Loucy (cell line): Measurements from ENCODE around the gene SEMA4C.

Source experiments
- H2AFZ ChIP-seq: fragments of 200-600 bp; sonication (generic); 2 replicates; pipeline ENCODE4 v1.6.0; 2016; ENCODE audit warnings: antibody characterized with exemption, mild to moderate bottlenecking, low read length, moderate library complexity
- H3F3A ChIP-seq: fragments of 200-600 bp; 2 replicates; pipeline ENCODE4 v1.6.0; 2016; ENCODE audit warnings: antibody characterized with exemption, low read depth, mild to moderate bottlenecking
- H3K27me3 ChIP-seq: fragments of 200-600 bp; sonication (generic); 2 replicates; pipeline ENCODE4 v1.6.1; 2014; ENCODE audit warnings: low read length, mild to moderate bottlenecking; ENCODE audit not compliant: insufficient read depth, poor library complexity, severe bottlenecking
- H3K36me3 ChIP-seq: fragments of 200-600 bp; sonication (generic); 2 replicates; pipeline ENCODE4 v1.6.1; 2016; ENCODE audit warnings: low read length; ENCODE audit not compliant: insufficient read depth
- H3K4me1 ChIP-seq: fragments of 200-600 bp; sonication (generic); 2 replicates; pipeline ENCODE4 v1.5.1; 2014; ENCODE audit warnings: low read length, mild to moderate bottlenecking; ENCODE audit not compliant: insufficient read depth, poor library complexity, severe bottlenecking
- H3K4me2 ChIP-seq: fragments of 200-600 bp; sonication (generic); 2 replicates; pipeline ENCODE4 v1.6.0; 2014; ENCODE audit warnings: antibody characterized with exemption, low read length, low read depth, mild to moderate bottlenecking; ENCODE audit not compliant: poor library complexity, severe bottlenecking
- H3K4me3 ChIP-seq: fragments of 200-600 bp; sonication (generic); 2 replicates; pipeline ENCODE4 v1.5.1; 2014; ENCODE audit warnings: low read length, mild to moderate bottlenecking, mixed read lengths; ENCODE audit not compliant: poor library complexity, severe bottlenecking
- H3K79me2 ChIP-seq: fragments of 200-600 bp; sonication (generic); 2 replicates; pipeline ENCODE4 v1.6.1; 2014; ENCODE audit warnings: low read length; ENCODE audit not compliant: insufficient read depth
- H3K9ac ChIP-seq: fragments of 200-600 bp; sonication (generic); 2 replicates; pipeline ENCODE4 v1.6.0; 2014; ENCODE audit warnings: mild to moderate bottlenecking, low read depth, low read length, moderate library complexity; ENCODE audit not compliant: poor library complexity, severe bottlenecking
- H3K9me2 ChIP-seq: fragments of 200-600 bp; sonication (generic); replicated peaks from 2 replicates; pipeline ENCODE4 v1.6.1; 2016; ENCODE audit warnings: low read depth, low read length, mixed read lengths
- H3K9me3 ChIP-seq: fragments of 200-600 bp; sonication (generic); 2 replicates; pipeline ENCODE4 v1.6.1; 2014; ENCODE audit warnings: mild to moderate bottlenecking, antibody characterized with exemption, low read length, low read depth; ENCODE audit not compliant: insufficient read depth
- H4K20me1 ChIP-seq: fragments of 200-600 bp; sonication (generic); 2 replicates; pipeline ENCODE4 v1.6.0; 2014; ENCODE audit warnings: antibody characterized with exemption, low read length, mild to moderate bottlenecking; ENCODE audit not compliant: insufficient read depth, poor library complexity, severe bottlenecking
- EZH2phosphoT487 ChIP-seq: fragments of 200-600 bp; IDR thresholded peaks from 2 replicates; pipeline ENCODE4 v1.6.1; 2018; ENCODE audit warnings: antibody characterized with exemption, mild to moderate bottlenecking, moderate library complexity, borderline replicate concordance
- TF ChIP-seq, protein P1 (sequence below): fragments of 200-600 bp; sonication (generic); conservative IDR thresholded peaks from 2 replicates; pipeline ENCODE4 v1.5.1; 2014; ENCODE audit warnings: mild to moderate bottlenecking, antibody characterized with exemption, low read length

Gene SEMA4C

DNA sequence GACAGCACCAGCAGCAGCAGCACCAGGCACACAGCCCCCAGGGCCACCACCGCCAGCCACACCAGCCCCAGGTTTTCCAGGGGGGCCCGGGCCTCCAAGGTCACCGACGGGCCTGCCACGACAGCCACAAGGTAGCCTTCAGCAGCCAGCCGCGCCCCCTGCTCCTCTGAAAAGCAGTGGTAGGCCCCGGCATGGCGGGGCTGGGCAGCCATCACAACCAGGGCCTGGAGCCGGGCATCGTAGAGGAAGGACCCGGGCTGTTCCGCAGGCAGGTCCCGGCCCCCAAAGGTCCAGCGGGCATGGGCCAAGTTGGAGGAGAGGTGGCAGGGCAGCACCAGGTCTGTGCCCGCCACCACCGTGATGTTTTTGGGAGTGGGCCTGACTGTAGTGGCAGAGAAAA is 8.8 kb downstream of the SEMA4C start:
- no peak for TF ChIP-seq EZH2phosphoT487
- TF ChIP-seq, protein P1, sequence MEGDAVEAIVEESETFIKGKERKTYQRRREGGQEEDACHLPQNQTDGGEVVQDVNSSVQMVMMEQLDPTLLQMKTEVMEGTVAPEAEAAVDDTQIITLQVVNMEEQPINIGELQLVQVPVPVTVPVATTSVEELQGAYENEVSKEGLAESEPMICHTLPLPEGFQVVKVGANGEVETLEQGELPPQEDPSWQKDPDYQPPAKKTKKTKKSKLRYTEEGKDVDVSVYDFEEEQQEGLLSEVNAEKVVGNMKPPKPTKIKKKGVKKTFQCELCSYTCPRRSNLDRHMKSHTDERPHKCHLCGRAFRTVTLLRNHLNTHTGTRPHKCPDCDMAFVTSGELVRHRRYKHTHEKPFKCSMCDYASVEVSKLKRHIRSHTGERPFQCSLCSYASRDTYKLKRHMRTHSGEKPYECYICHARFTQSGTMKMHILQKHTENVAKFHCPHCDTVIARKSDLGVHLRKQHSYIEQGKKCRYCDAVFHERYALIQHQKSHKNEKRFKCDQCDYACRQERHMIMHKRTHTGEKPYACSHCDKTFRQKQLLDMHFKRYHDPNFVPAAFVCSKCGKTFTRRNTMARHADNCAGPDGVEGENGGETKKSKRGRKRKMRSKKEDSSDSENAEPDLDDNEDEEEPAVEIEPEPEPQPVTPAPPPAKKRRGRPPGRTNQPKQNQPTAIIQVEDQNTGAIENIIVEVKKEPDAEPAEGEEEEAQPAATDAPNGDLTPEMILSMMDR = no peak
- H3K36me3 ChIP-seq = peaks cover 44% of the 10 kb centered on the region; the same call in 1 of the 2 replicates
- peaks cover 21% of the 10 kb centered on the region for H3K4me1 ChIP-seq

DNA sequence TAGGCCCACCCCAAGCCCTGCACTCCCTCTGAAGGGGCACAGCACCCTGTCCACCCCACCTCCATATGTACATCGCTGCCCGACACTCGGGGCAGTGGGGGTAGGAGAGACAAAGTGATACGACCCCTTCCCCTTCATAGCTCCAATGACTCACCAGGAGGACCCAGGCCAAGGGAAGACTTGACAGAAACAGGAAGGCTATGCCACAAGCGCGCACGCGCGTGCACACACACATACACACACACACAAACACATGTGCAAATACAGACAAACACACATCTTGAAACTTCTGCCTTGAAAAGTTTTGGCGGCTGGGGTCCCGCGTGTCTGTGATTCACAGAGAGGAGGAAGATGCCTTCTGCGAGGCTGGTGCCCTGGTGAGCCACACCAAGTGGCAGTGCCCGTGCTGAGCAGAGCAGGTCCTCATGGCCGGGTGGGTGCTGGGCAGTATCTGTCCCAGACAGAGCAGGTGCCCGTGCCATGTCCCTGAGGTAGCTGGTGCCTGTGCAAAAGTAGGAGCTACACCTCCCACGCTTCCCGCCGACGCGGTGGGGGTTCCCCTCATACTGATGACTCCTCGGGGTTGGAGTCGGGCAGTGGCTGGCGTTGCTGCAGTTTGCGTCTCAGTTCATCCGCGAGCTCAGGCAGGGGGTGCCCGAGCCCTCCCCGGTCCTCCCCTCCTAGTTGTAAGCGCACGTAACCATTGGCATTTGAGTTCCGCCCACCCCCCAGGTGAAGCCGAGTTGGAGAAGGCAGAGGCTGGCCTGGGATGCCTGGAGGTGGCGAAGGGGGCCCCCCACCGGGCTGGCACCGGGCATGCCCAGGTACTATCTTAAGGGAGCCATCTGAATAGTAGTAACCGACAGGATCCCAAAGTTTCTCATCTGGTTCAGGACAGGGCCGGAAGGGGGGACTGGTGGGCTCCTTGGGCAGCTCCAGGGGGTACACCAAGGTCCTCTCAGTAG is 9.5 kb downstream of the SEMA4C start:
- Histone ChIP-seq H3K4me3 (no peak overlapping the region), H3K4me1 (peaks cover 23% of the 10 kb centered on the region), H3K27me3 (no peaks in the 10 kb centered on the region), H3K79me2 (peaks cover 33% of the 10 kb centered on the region), H3K9me3 (no peaks in the 10 kb centered on the region), H3K4me2 (no peak overlapping the region), H3F3A (no peaks in the 10 kb centered on the region), H3K36me3 (peaks cover 38% of the 10 kb centered on the region; the same call in 1 of the 2 replicates), H3K9me2 (no peaks in the 10 kb centered on the region), H4K20me1 (peaks cover 21% of the 10 kb centered on the region), H3K9ac (no peak overlapping the region), H2AFZ (no peak overlapping the region)
- TF ChIP-seq, protein P1 = no peak
- no peak for TF ChIP-seq EZH2phosphoT487

More for the DNA sequence above, 8.8 kb downstream of the SEMA4C start:
- no peaks in the 10 kb centered on the region for H3K9me2 ChIP-seq
- H3K9me3 ChIP-seq = no peaks in the 10 kb centered on the region
- H4K20me1 ChIP-seq = peaks cover 28% of the 10 kb centered on the region
- H3K79me2 ChIP-seq = peaks cover 35% of the 10 kb centered on the region
- H2AFZ ChIP-seq = no peak overlapping the region
- H3K9ac ChIP-seq = no peak overlapping the region
- H3K4me3 ChIP-seq = no peak overlapping the region
- H3K27me3 ChIP-seq = no peaks in the 10 kb centered on the region
- no peak overlapping the region for H3K4me2 ChIP-seq
- no peaks in the 10 kb centered on the region for H3F3A ChIP-seq

DNA sequence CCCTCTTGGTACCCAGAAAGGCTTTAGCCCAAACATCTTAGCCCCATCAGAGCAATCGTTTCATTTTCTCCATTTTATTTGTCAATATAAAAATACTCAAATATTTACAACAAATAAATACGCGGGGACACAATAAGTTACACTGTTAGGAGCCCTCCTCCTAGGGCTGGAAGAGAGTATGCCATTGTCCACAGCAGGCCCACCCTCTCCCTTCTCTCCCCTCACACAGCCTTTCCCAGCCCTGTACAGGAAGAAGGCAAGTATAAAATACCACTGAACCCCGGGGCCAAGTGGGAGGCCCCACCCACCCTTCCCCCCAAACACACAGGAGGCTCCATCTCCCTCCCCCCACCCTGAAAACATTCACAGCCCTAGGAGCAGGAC is 10.2 kb downstream of the SEMA4C start:
- no peaks in the 10 kb centered on the region for H3K9me3 ChIP-seq
- peaks cover 33% of the 10 kb centered on the region for H3K79me2 ChIP-seq
- H3K36me3 ChIP-seq = peaks cover 32% of the 10 kb centered on the region; the same call in 1 of the 2 replicates
- H2AFZ ChIP-seq = no peak overlapping the region
- H3K27me3 ChIP-seq = no peaks in the 10 kb centered on the region
- H3K4me3 ChIP-seq = no peak overlapping the region
- no peak for TF ChIP-seq EZH2phosphoT487
- TF ChIP-seq, protein P1 = no peak
- peaks cover 27% of the 10 kb centered on the region for H3K4me1 ChIP-seq
- no peak overlapping the region for H3K9ac ChIP-seq
- H3K4me2 ChIP-seq = peak overlapping the region; percentile 60
- no peaks in the 10 kb centered on the region for H3F3A ChIP-seq
- no peaks in the 10 kb centered on the region for H3K9me2 ChIP-seq
- H4K20me1 ChIP-seq = peaks cover 14% of the 10 kb centered on the region
